ENCODE measurements around the gene CD164.
"Not testable (repeated sequence)": the region's sequence is repeated elsewhere in the genome, so short reads cannot be mapped to it uniquely, and the experiment has no call there.

Gene CD164

GRCh38 chr6:109373762-109374161 is 8.5 kb downstream of the CD164 start:
- H3K4me3 ChIP-seq (ENCODE audit: insufficient read length, low read depth), result no peak overlapping the region
- no peak overlapping the region for H3K9ac ChIP-seq (ENCODE audit: insufficient read length, low read depth)
- H3K4me1 ChIP-seq (ENCODE audit: insufficient read depth, insufficient read length), result no peaks in the 10 kb centered on the region
- no peaks in the 10 kb centered on the region for H3K9me3 ChIP-seq (ENCODE audit: insufficient read depth, low read length)
- peaks cover 82% of the 10 kb centered on the region for H3K36me3 ChIP-seq (ENCODE audit: insufficient read depth, insufficient read length, low read length)
- no peak for DNase-seq (ENCODE audit: low read depth, low spot score)
- H3K27me3 ChIP-seq (ENCODE audit: insufficient read depth, insufficient read length), result no peaks in the 10 kb centered on the region
- TF ChIP-seq YY1 (IDR thresholded peaks at IDR 0.05; ENCODE audit: insufficient read depth, insufficient read length), result no peak
- TF ChIP-seq ZNF274 (IDR thresholded peaks at IDR 0.05; ENCODE audit: low read depth, low read length), result no peak
- no peak for TF ChIP-seq SUZ12 (IDR thresholded peaks at IDR 0.05; ENCODE audit: extremely low read depth, insufficient read depth, insufficient read length)

GRCh38 chr6:109373331-109373730 is 8.9 kb downstream of the CD164 start:
- DNase-seq (ENCODE audit: low read depth, low spot score), result no peak
- Histone ChIP-seq H3K4me3 (ENCODE audit: insufficient read length, low read depth) (no peak overlapping the region), H3K27me3 (ENCODE audit: insufficient read depth, insufficient read length) (no peaks in the 10 kb centered on the region), H3K9ac (ENCODE audit: insufficient read length, low read depth) (no peak overlapping the region), H3K9me3 (ENCODE audit: insufficient read depth, low read length) (no peaks in the 10 kb centered on the region), H3K4me1 (ENCODE audit: insufficient read depth, insufficient read length) (no peaks in the 10 kb centered on the region), H3K36me3 (ENCODE audit: insufficient read depth, insufficient read length, low read length) (peaks cover 83% of the 10 kb centered on the region)
- TF ChIP-seq ZNF274 (IDR thresholded peaks at IDR 0.05; ENCODE audit: low read depth, low read length) (no peak), SUZ12 (IDR thresholded peaks at IDR 0.05; ENCODE audit: extremely low read depth, insufficient read depth, insufficient read length) (no peak), YY1 (IDR thresholded peaks at IDR 0.05; ENCODE audit: insufficient read depth, insufficient read length) (no peak)

GRCh38 chr6:109372130-109372529 is 10.1 kb downstream of the CD164 start:
- H3K9me3 ChIP-seq (ENCODE audit: insufficient read depth, low read length), result no peaks in the 10 kb centered on the region
- DNase-seq (ENCODE audit: low read depth, low spot score), result no peak
- no peak overlapping the region for H3K9ac ChIP-seq (ENCODE audit: insufficient read length, low read depth)
- TF ChIP-seq ZNF274 (IDR thresholded peaks at IDR 0.05; ENCODE audit: low read depth, low read length) (no peak), YY1 (IDR thresholded peaks at IDR 0.05; ENCODE audit: insufficient read depth, insufficient read length) (no peak), SUZ12 (IDR thresholded peaks at IDR 0.05; ENCODE audit: extremely low read depth, insufficient read depth, insufficient read length) (no peak)
- H3K36me3 ChIP-seq (ENCODE audit: insufficient read depth, insufficient read length, low read length), result peaks cover 80% of the 10 kb centered on the region
- no peaks in the 10 kb centered on the region for H3K27me3 ChIP-seq (ENCODE audit: insufficient read depth, insufficient read length)
- H3K4me3 ChIP-seq (ENCODE audit: insufficient read length, low read depth), result no peak overlapping the region
- H3K4me1 ChIP-seq (ENCODE audit: insufficient read depth, insufficient read length), result no peaks in the 10 kb centered on the region

- Histone ChIP-seq H3K27me3 (ENCODE audit: insufficient read depth, insufficient read length) (no peaks in the 10 kb centered on the region), H3K9me3 (ENCODE audit: insufficient read depth, low read length) (no peaks in the 10 kb centered on the region), H3K4me1 (ENCODE audit: insufficient read depth, insufficient read length) (no peaks in the 10 kb centered on the region), H3K9ac (ENCODE audit: insufficient read length, low read depth) (no peak overlapping the region), H3K36me3 (ENCODE audit: insufficient read depth, insufficient read length, low read length) (peaks cover 69% of the 10 kb centered on the region), H3K4me3 (ENCODE audit: insufficient read length, low read depth) (no peak overlapping the region)
- TF ChIP-seq SUZ12 (IDR thresholded peaks at IDR 0.05; ENCODE audit: extremely low read depth, insufficient read depth, insufficient read length) (no peak), YY1 (IDR thresholded peaks at IDR 0.05; ENCODE audit: insufficient read depth, insufficient read length) (no peak)
- DNase-seq (ENCODE audit: low read depth, low spot score), result no peak
These were observed 11.5 kb downstream of the CD164 start for GRCh38 chr6:109370792-109371191.

- Histone ChIP-seq H3K9ac (ENCODE audit: insufficient read length, low read depth) (no peak overlapping the region), H3K36me3 (ENCODE audit: insufficient read depth, insufficient read length, low read length) (peaks cover 66% of the 10 kb centered on the region), H3K27me3 (ENCODE audit: insufficient read depth, insufficient read length) (no peaks in the 10 kb centered on the region), H3K4me3 (ENCODE audit: insufficient read length, low read depth) (no peak overlapping the region), H3K9me3 (ENCODE audit: insufficient read depth, low read length) (no peaks in the 10 kb centered on the region), H3K4me1 (ENCODE audit: insufficient read depth, insufficient read length) (no peaks in the 10 kb centered on the region)
- TF ChIP-seq ZNF274 (IDR thresholded peaks at IDR 0.05; ENCODE audit: low read depth, low read length) (no peak), SUZ12 (IDR thresholded peaks at IDR 0.05; ENCODE audit: extremely low read depth, insufficient read depth, insufficient read length) (no peak), YY1 (IDR thresholded peaks at IDR 0.05; ENCODE audit: insufficient read depth, insufficient read length) (no peak)
- DNase-seq (ENCODE audit: low read depth, low spot score), result no peak
These were observed 11.9 kb downstream of the CD164 start for GRCh38 chr6:109370336-109370735.

GRCh38 chr6:109369728-109370127 is 12.5 kb downstream of the CD164 start:
- no peak for TF ChIP-seq SUZ12 (IDR thresholded peaks at IDR 0.05; ENCODE audit: extremely low read depth, insufficient read depth, insufficient read length)
- no peak for TF ChIP-seq ZNF274 (IDR thresholded peaks at IDR 0.05; ENCODE audit: low read depth, low read length)
- no peak for TF ChIP-seq YY1 (IDR thresholded peaks at IDR 0.05; ENCODE audit: insufficient read depth, insufficient read length)
- no peaks in the 10 kb centered on the region for H3K4me1 ChIP-seq (ENCODE audit: insufficient read depth, insufficient read length)
- H3K9ac ChIP-seq (ENCODE audit: insufficient read length, low read depth), result no peak overlapping the region
- H3K36me3 ChIP-seq (ENCODE audit: insufficient read depth, insufficient read length, low read length), result peaks cover 60% of the 10 kb centered on the region
- no peak overlapping the region for H3K4me3 ChIP-seq (ENCODE audit: insufficient read length, low read depth)
- H3K27me3 ChIP-seq (ENCODE audit: insufficient read depth, insufficient read length), result no peaks in the 10 kb centered on the region
- no peak for DNase-seq (ENCODE audit: low read depth, low spot score)
- H3K9me3 ChIP-seq (ENCODE audit: insufficient read depth, low read length), result no peaks in the 10 kb centered on the region

GRCh38 chr6:109364382-109365078 is 17.7 kb downstream of the CD164 start:
- H3K4me1 ChIP-seq (ENCODE audit: insufficient read depth, insufficient read length); H3K27me3 ChIP-seq (ENCODE audit: insufficient read depth, insufficient read length); H3K4me3 ChIP-seq (ENCODE audit: insufficient read length, low read depth); H3K9me3 ChIP-seq (ENCODE audit: insufficient read depth, low read length); DNase-seq (ENCODE audit: low read depth, low spot score); H3K9ac ChIP-seq (ENCODE audit: insufficient read length, low read depth): not testable (repeated sequence)
- peaks cover 36% of the 10 kb centered on the region for H3K36me3 ChIP-seq (ENCODE audit: insufficient read depth, insufficient read length, low read length)

All from NT2/D1 (cell line).